HepG2 (cell line): ENCODE results near the gene P3H3. TPM values are rescaled to one million over a fixed set of nuclear protein-coding genes. Genes with fewer than 3 reads are reported as not detected.

Experiments used
- ATAC-seq: fragments of 200-7000 bp; cut with Tn5 transposase; 3 replicates; pipeline ENCODE4 v1.9.1; 2020; ENCODE audit warnings: mild to moderate bottlenecking, moderate library complexity
- BruUV-seq: library from RNA; stranded (reverse); fragments of 400-500 nt; replicated peaks from 2 replicates; lab custom pipeline; 2021; lab: Mats Ljungman, UMichigan
- CTCF ChIA-PET: fragments of 300-600 bp; formaldehyde crosslinking; extraction: SDS; loops from one replicate; lab custom pipeline; 2021; ENCODE audit warnings: low total read pairs, inconsistent platforms, low intra/inter-chr PET ratio; lab: Yijun Ruan, JAX
- POLR2A ChIA-PET: fragments of 350-600 bp; sonication (Branson Sonifier 250); formaldehyde crosslinking; loops from one replicate; lab custom pipeline; 2020; ENCODE audit warnings: antibody characterized with exemption, inconsistent platforms; lab: Yijun Ruan, JAX
- DNase-seq: peaks from one replicate; pipeline ENCODE4 v3.0.0-alpha.2; 2015; ENCODE audit warnings: low spot score
- FAIRE-seq: peaks from 3 replicates; lab custom pipeline; 2011; peaks lifted over from hg19 to GRCh38; lab: Jason Lieb, UNC
- H2AFZ ChIP-seq: one replicate; pipeline ENCODE4 v1.6.1; 2011; ENCODE audit warnings: low read length, inconsistent platforms
- H3K27ac ChIP-seq: fragments of 300-600 bp; 3 replicates; pipeline ENCODE4 v1.8.0; 2011; ENCODE audit warnings: mixed run types, mild to moderate bottlenecking, mixed read lengths, low read length, inconsistent platforms; ENCODE audit not compliant: insufficient read depth; ENCODE audit errors: extremely low read length
- H3K27me3 ChIP-seq, 2 experiments: fragments of 200-600 bp in 1 of 2; 2 replicates in 1 of 2; 3 replicates in 1 of 2; pipeline versions ENCODE4 v1.6.0 to v1.8.0; 2011; ENCODE audit warnings: low read length in 2 of 2, mild to moderate bottlenecking in 2 of 2, moderate library complexity in 2 of 2, inconsistent platforms in 1 of 2; ENCODE audit not compliant: insufficient read depth in 2 of 2, control insufficient read depth in 1 of 2
- H3K36me3 ChIP-seq, 2 experiments: fragments of 200-600 bp in 1 of 2; replicated peaks in 1 of 2; 2 replicates in 1 of 2; 3 replicates in 1 of 2; pipeline versions ENCODE4 v1.5.1 to v1.8.0; 2011; ENCODE audit warnings: low read length in 2 of 2, inconsistent platforms in 1 of 2; ENCODE audit not compliant: insufficient read depth in 2 of 2, control insufficient read depth in 1 of 2
- H3K4me1 ChIP-seq: 2 replicates; pipeline ENCODE4 v1.5.1; 2012; ENCODE audit warnings: low read length, inconsistent platforms; ENCODE audit not compliant: insufficient read depth
- H3K4me2 ChIP-seq: 2 replicates; pipeline ENCODE4 v1.6.0; 2011; ENCODE audit warnings: low read depth, low read length, inconsistent platforms
- H3K4me3 ChIP-seq, 3 experiments: fragments of 200-600 bp in 1 of 3; sonication (generic), shearing (Covaris generic) in 1 of 3; replicated peaks in 1 of 3; 2 replicates each; pipeline ENCODE4 v1.5.1; 2011 to 2016; ENCODE audit warnings: low read length in 3 of 3, inconsistent platforms in 2 of 3, low read depth in 2 of 3, mild to moderate bottlenecking in 2 of 3, control low read depth in 1 of 3, mixed read lengths in 1 of 3; ENCODE audit not compliant: insufficient read depth in 1 of 3
- H3K79me2 ChIP-seq: one replicate; pipeline ENCODE4 v1.6.1; 2011; ENCODE audit warnings: low read length, inconsistent platforms; ENCODE audit not compliant: insufficient read depth
- H3K9ac ChIP-seq: 2 replicates; pipeline ENCODE4 v1.6.0; 2011; ENCODE audit warnings: mild to moderate bottlenecking, low read depth, low read length, inconsistent platforms; ENCODE audit not compliant: insufficient read depth
- H3K9me3 ChIP-seq: 2 replicates; pipeline ENCODE4 v1.5.1; 2012; ENCODE audit warnings: mild to moderate bottlenecking, low read length
- H4K20me1 ChIP-seq: 2 replicates; pipeline ENCODE4 v1.6.0; 2011; ENCODE audit warnings: inconsistent platforms, mild to moderate bottlenecking, low read length, moderate library complexity; ENCODE audit not compliant: insufficient read depth
- ZBTB20 ChIP-seq: sonication (generic); formaldehyde crosslinking; IDR thresholded peaks from 2 replicates; pipeline ENCODE4 v1.8.1; 2023; ENCODE audit warnings: missing genetic modification reagents, low read depth, mild to moderate bottlenecking, borderline replicate concordance
- ZNF367 ChIP-seq: sonication (generic); formaldehyde crosslinking; IDR thresholded peaks from 2 replicates; pipeline ENCODE4 v1.4.0; 2020; ENCODE audit warnings: missing genetic modification reagents, borderline replicate concordance
- ZNF557 ChIP-seq: sonication (generic); formaldehyde crosslinking; IDR thresholded peaks from 2 replicates; pipeline ENCODE4 v1.4.0; 2020; ENCODE audit warnings: missing genetic modification reagents
- ZSCAN31 ChIP-seq: sonication (generic); formaldehyde crosslinking; IDR thresholded peaks from 2 replicates; pipeline ENCODE4 v1.5.0; 2020; ENCODE audit warnings: low read depth, mild to moderate bottlenecking, missing genetic modification reagents
- WGBS: methylation state at CpG from one replicate; pipeline ENCODE4 v1.1.6; 2017; ENCODE audit warnings: low lambda C conversion rate; 5-methylcytosine and 5-hydroxymethylcytosine counted together
- in situ Hi-C: cut with HindIII; loops from 2 replicates; pipeline ENCODE4 v1.10.0; 2017; ENCODE audit warnings: low pct_unique_long_range_greater_than_20kb; ENCODE audit not compliant: extremely low pct_ligation_motif_present
- intact Hi-C: fragments of 100-400 bp; cut with micrococcal nuclease; formaldehyde crosslinking; loops from one replicate; pipeline ENCODE4 v1.10.0; 2022; ENCODE audit not compliant: unreplicated experiment
- polyA plus RNA-seq, 8 experiments: library from polyadenylated mRNA; depleted of rRNA in 3 of 8; stranded (reverse) in 7 of 8; unstranded in 1 of 8; fragments of >200 nt; fragmentation: Illumina TruSeq in 4 of 8; extraction: Trizol in 4 of 8; gene quantifications; 2 replicates each; pipeline versions ENCODE4 v1.2.1 to v1.2.3, GENCODE V29; 2011 to 2016; ENCODE audit warnings: low read depth in 4 of 8, missing spikeins in 1 of 8, mixed read lengths in 1 of 8; ENCODE audit not compliant: insufficient read depth in 1 of 8
- total RNA-seq, 5 experiments: library from RNA; depleted of rRNA; stranded (reverse); fragments of >200 nt; fragmentation: Illumina TruSeq; extraction: Trizol; gene quantifications; 2 replicates each; pipeline ENCODE4 v1.2.3, GENCODE V29; 2016; ENCODE audit warnings: low read depth in 1 of 5
- TF ChIP-seq, protein P1 (sequence below): sonication (generic); formaldehyde crosslinking; IDR thresholded peaks from 2 replicates; pipeline ENCODE4 v1.4.0; 2020; ENCODE audit warnings: missing genetic modification reagents
- TF ChIP-seq, protein P2 (sequence below), 2 experiments: sonication (generic) in 1 of 2; formaldehyde crosslinking in 1 of 2; IDR thresholded peaks; 2 replicates each; pipeline versions ENCODE4 v1.4.0 to v1.6.1; 2016 to 2020; ENCODE audit warnings: borderline replicate concordance in 1 of 2, low read depth in 1 of 2, mild to moderate bottlenecking in 1 of 2, missing genetic modification reagents in 1 of 2

Gene P3H3
- total and polyA plus RNA-seq, 2 of the 13 experiments (the other 11 are each of a cell fraction or from before 2014, with no cell fraction given) = 20.1 to 20.5 TPM

DNA sequence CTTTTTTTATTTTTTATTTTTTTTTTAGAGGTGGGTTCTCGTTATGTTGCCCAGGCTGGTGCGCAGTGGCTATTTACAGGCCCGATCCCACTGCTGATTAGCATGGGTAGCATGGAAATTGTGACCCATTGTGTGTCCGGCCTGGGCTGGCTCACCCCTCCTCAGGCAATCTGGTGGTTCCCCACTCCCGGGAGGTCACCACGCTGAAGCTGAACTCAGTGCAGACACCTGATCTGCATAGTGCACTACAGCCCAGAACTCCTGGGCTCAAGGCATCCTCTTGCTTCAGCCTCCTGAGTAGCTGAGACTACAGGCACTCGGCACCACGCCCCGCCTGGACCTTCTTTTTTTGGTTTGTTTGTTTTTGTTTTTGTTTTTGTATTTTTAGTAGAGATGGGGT lies 44.4 kb upstream of the P3H3 start:
- H3K27me3 ChIP-seq = peaks cover 2 to 16% of the 10 kb centered on the region in 2 experiments; a peak in 2 of 5 replicates
- H3K36me3 ChIP-seq = no peaks in the 10 kb centered on the region
- FAIRE-seq (no peak), ATAC-seq (no peak)
- H4K20me1 ChIP-seq = no peaks in the 10 kb centered on the region
- CTCF ChIA-PET = no interaction called here
- WGBS = 42% methylated on average over 9 of the region's 9 CpGs
- H3K4me2 ChIP-seq = no peak overlapping the region
- TF ChIP-seq ZSCAN31 (CRISPR knock-in tag) = no peak
- no peak for TF ChIP-seq ZNF557
- TF ChIP-seq, protein P1, sequence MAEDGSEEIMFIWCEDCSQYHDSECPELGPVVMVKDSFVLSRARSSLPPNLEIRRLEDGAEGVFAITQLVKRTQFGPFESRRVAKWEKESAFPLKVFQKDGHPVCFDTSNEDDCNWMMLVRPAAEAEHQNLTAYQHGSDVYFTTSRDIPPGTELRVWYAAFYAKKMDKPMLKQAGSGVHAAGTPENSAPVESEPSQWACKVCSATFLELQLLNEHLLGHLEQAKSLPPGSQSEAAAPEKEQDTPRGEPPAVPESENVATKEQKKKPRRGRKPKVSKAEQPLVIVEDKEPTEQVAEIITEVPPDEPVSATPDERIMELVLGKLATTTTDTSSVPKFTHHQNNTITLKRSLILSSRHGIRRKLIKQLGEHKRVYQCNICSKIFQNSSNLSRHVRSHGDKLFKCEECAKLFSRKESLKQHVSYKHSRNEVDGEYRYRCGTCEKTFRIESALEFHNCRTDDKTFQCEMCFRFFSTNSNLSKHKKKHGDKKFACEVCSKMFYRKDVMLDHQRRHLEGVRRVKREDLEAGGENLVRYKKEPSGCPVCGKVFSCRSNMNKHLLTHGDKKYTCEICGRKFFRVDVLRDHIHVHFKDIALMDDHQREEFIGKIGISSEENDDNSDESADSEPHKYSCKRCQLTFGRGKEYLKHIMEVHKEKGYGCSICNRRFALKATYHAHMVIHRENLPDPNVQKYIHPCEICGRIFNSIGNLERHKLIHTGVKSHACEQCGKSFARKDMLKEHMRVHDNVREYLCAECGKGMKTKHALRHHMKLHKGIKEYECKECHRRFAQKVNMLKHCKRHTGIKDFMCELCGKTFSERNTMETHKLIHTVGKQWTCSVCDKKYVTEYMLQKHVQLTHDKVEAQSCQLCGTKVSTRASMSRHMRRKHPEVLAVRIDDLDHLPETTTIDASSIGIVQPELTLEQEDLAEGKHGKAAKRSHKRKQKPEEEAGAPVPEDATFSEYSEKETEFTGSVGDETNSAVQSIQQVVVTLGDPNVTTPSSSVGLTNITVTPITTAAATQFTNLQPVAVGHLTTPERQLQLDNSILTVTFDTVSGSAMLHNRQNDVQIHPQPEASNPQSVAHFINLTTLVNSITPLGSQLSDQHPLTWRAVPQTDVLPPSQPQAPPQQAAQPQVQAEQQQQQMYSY (CRISPR knock-in tag) = no peak
- TF ChIP-seq, protein P2, sequence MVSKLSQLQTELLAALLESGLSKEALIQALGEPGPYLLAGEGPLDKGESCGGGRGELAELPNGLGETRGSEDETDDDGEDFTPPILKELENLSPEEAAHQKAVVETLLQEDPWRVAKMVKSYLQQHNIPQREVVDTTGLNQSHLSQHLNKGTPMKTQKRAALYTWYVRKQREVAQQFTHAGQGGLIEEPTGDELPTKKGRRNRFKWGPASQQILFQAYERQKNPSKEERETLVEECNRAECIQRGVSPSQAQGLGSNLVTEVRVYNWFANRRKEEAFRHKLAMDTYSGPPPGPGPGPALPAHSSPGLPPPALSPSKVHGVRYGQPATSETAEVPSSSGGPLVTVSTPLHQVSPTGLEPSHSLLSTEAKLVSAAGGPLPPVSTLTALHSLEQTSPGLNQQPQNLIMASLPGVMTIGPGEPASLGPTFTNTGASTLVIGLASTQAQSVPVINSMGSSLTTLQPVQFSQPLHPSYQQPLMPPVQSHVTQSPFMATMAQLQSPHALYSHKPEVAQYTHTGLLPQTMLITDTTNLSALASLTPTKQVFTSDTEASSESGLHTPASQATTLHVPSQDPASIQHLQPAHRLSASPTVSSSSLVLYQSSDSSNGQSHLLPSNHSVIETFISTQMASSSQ (IDR thresholded peaks at IDR 0.05; ENCODE audit: low read depth) = no peak
- TF ChIP-seq, protein P2 (CRISPR knock-in tag; IDR thresholded peaks at IDR 0.05; ENCODE audit: borderline replicate concordance) = no peak
- TF ChIP-seq ZNF367 = no peak
- TF ChIP-seq ZBTB20 (CRISPR knock-in tag) = no peak
- TF ChIP-seq, all 625 proteins: peak for 0
- no peaks in the 10 kb centered on the region for H3K79me2 ChIP-seq
- no peaks in the 10 kb centered on the region for H3K9me3 ChIP-seq
- no peak overlapping the region for H3K4me3 ChIP-seq
- no TSS peak for BruUV-seq
- H3K27ac ChIP-seq = no peak overlapping the region
- H2AFZ ChIP-seq = no peak overlapping the region
- in situ Hi-C loops (loop anchor here (5.0 kb wide), 1 partner anchor 37 kb away; no protein-coding TSS in a partner anchor), intact Hi-C loops (no loop called here)
- POLR2A ChIA-PET = interaction anchor here (0.7 to 1.6 kb wide), 1 partner anchor 31 kb away, joined by 3 to 4 read pairs; the partner anchor contains the start of gene MLF2
- no peak overlapping the region for H3K9ac ChIP-seq
- no peak for DNase-seq
- H3K4me1 ChIP-seq = peaks cover 45% of the 10 kb centered on the region
